Calu3 (cell line): Measurements from ENCODE around the gene CACNA1C. TPM values are rescaled to one million over a fixed set of nuclear protein-coding genes. Genes with fewer than 3 reads are reported as not detected.

ENCODE experiments used
- BruUV-seq: library from RNA; stranded (reverse); fragments of 400-500 nt; replicated peaks from 2 replicates; lab custom pipeline; 2021; lab: Mats Ljungman, UMichigan
- CTCF ChIA-PET: fragments of 300-600 bp; sonication (Branson Sonifier 250); formaldehyde crosslinking; loops from one replicate; lab custom pipeline; 2022; ENCODE audit warnings: antibody characterized with exemption; lab: Charles Lee
- DNase-seq: peaks from one replicate; pipeline ENCODE4 v3.0.0; 2022
- H3K27ac Mint-ChIP-seq: one replicate; pipeline ENCODE4 v1.8.0; 2022; ENCODE audit warnings: mixed read lengths; ENCODE audit not compliant: unreplicated experiment
- H3K27me3 Mint-ChIP-seq: one replicate; pipeline ENCODE4 v1.8.0; 2022; ENCODE audit warnings: mixed read lengths; ENCODE audit not compliant: unreplicated experiment
- H3K36me3 Mint-ChIP-seq: one replicate; pipeline ENCODE4 v1.8.0; 2022; ENCODE audit warnings: mild to moderate bottlenecking, moderate library complexity, mixed read lengths; ENCODE audit not compliant: insufficient read depth, unreplicated experiment
- H3K4me1 Mint-ChIP-seq: one replicate; pipeline ENCODE4 v1.8.0; 2022; ENCODE audit warnings: mild to moderate bottlenecking, low read depth, mixed read lengths; ENCODE audit not compliant: unreplicated experiment
- H3K4me3 Mint-ChIP-seq: one replicate; pipeline ENCODE4 v1.8.0; 2022; ENCODE audit warnings: mild to moderate bottlenecking, low read depth, moderate library complexity, mixed read lengths; ENCODE audit not compliant: unreplicated experiment
- H3K9me3 Mint-ChIP-seq: one replicate; pipeline ENCODE4 v1.8.0; 2022; ENCODE audit warnings: low read depth, mixed read lengths; ENCODE audit not compliant: unreplicated experiment
- CTCF ChIP-seq: fragments of 200-600 bp; IDR thresholded peaks from one replicate; pipeline ENCODE4 v1.8.0; 2022; ENCODE audit warnings: antibody characterized with exemption; ENCODE audit not compliant: unreplicated experiment
- intact Hi-C: fragments of 100-400 bp; cut with micrococcal nuclease; formaldehyde crosslinking; loops from one replicate; pipeline ENCODE4 v1.10.0; 2022; ENCODE audit not compliant: unreplicated experiment
- total RNA-seq: library from RNA; stranded (reverse); gene quantifications from 2 replicates; pipeline ENCODE4 v1.2.3, GENCODE V29; 2022

Gene CACNA1C
- total RNA-seq, 1 experiment from 2014 or later = not detected

GRCh38 chr12:2634471-2634870 is 581.7 kb downstream of the CACNA1C start:
- CTCF ChIA-PET = interaction anchor here (0.5 kb wide), 1 partner anchor 74 kb away, joined by 4 read pairs; no protein-coding TSS in a partner anchor
- no peak for TF ChIP-seq CTCF
- Mint-ChIP-seq H3K9me3 (no peaks in the 10 kb centered on the region), H3K4me1 (peaks cover 9% of the 10 kb centered on the region), H3K36me3 (peaks cover 4% of the 10 kb centered on the region), H3K27ac (no peak overlapping the region), H3K4me3 (no peak overlapping the region), H3K27me3 (peaks cover 87% of the 10 kb centered on the region)
- BruUV-seq = no TSS peak
- intact Hi-C loops = no loop called here
- no peak for DNase-seq

- no peak overlapping the region for H3K4me3 Mint-ChIP-seq
- CTCF ChIA-PET = no interaction called here
- DNase-seq = no peak
- H3K36me3 Mint-ChIP-seq = peaks cover 4% of the 10 kb centered on the region
- no peak overlapping the region for H3K27ac Mint-ChIP-seq
- H3K4me1 Mint-ChIP-seq = peaks cover 9% of the 10 kb centered on the region
- no peak for TF ChIP-seq CTCF
- peaks cover 66% of the 10 kb centered on the region for H3K27me3 Mint-ChIP-seq
- intact Hi-C loops = no loop called here
- BruUV-seq = no TSS peak
- no peaks in the 10 kb centered on the region for H3K9me3 Mint-ChIP-seq
These were observed 584.1 kb downstream of the CACNA1C start for GRCh38 chr12:2636741-2637340.

GRCh38 chr12:2637371-2637770 is 584.6 kb downstream of the CACNA1C start:
- no TSS peak for BruUV-seq
- no peak for TF ChIP-seq CTCF
- CTCF ChIA-PET = no interaction called here
- Mint-ChIP-seq H3K4me3 (no peak overlapping the region), H3K36me3 (peaks cover 4% of the 10 kb centered on the region), H3K27ac (no peak overlapping the region), H3K9me3 (no peaks in the 10 kb centered on the region), H3K27me3 (peaks cover 66% of the 10 kb centered on the region), H3K4me1 (peaks cover 9% of the 10 kb centered on the region)
- intact Hi-C loops = no loop called here
- no peak for DNase-seq

- H3K4me1 Mint-ChIP-seq = peaks cover 9% of the 10 kb centered on the region
- no peak overlapping the region for H3K4me3 Mint-ChIP-seq
- DNase-seq = no peak
- H3K9me3 Mint-ChIP-seq = no peaks in the 10 kb centered on the region
- no peak for TF ChIP-seq CTCF
- peaks cover 3% of the 10 kb centered on the region for H3K36me3 Mint-ChIP-seq
- H3K27ac Mint-ChIP-seq = no peak overlapping the region
- CTCF ChIA-PET = no interaction called here
- no TSS peak for BruUV-seq
- H3K27me3 Mint-ChIP-seq = peaks cover 66% of the 10 kb centered on the region
- intact Hi-C loops = no loop called here
These were observed 585.7 kb downstream of the CACNA1C start for GRCh38 chr12:2638273-2639019.
